Glutamatergic neuron (in vitro differentiated cells): ENCODE results near the gene NUDT1. TPM values are rescaled to one million over a fixed set of nuclear protein-coding genes. Genes with fewer than 3 reads are reported as not detected.
A peak's percentile ranks its signal among the peaks of the same experiment; 100 is the strongest.

Source experiments
- DNase-seq: peaks from one replicate; pipeline ENCODE4 v3.0.0; 2022
- H3K27ac Mint-ChIP-seq: one replicate; pipeline ENCODE4 v1.8.0; 2020; ENCODE audit warnings: mild to moderate bottlenecking, mixed read lengths, inconsistent platforms; ENCODE audit not compliant: unreplicated experiment
- H3K27me3 Mint-ChIP-seq: one replicate; pipeline ENCODE4 v1.8.0; 2020; ENCODE audit warnings: mild to moderate bottlenecking, moderate library complexity, mixed read lengths, inconsistent platforms; ENCODE audit not compliant: unreplicated experiment
- H3K36me3 Mint-ChIP-seq: one replicate; pipeline ENCODE4 v1.8.0; 2020; ENCODE audit warnings: mild to moderate bottlenecking, mixed read lengths, inconsistent platforms; ENCODE audit not compliant: unreplicated experiment
- H3K4me1 Mint-ChIP-seq: one replicate; pipeline ENCODE4 v1.8.0; 2020; ENCODE audit warnings: mild to moderate bottlenecking, low read depth, mixed read lengths, inconsistent platforms; ENCODE audit not compliant: unreplicated experiment
- H3K4me3 Mint-ChIP-seq: one replicate; pipeline ENCODE4 v1.8.0; 2020; ENCODE audit warnings: mild to moderate bottlenecking, mixed read lengths, inconsistent platforms; ENCODE audit not compliant: unreplicated experiment
- H3K9me3 Mint-ChIP-seq: one replicate; pipeline ENCODE4 v1.8.0; 2020; ENCODE audit warnings: mild to moderate bottlenecking, moderate library complexity, mixed read lengths, inconsistent platforms; ENCODE audit not compliant: unreplicated experiment
- total RNA-seq: library from RNA; stranded (reverse); fragmentation: NEBNext Ultra II Directional; extraction: Animal tissue kit (Norgen Biotek cat#: 25700); gene quantifications from one replicate; pipeline ENCODE4 v1.2.1, GENCODE V29; 2021; ENCODE audit not compliant: unreplicated experiment
- TF ChIP-seq, protein P1 (sequence below): fragments of 200-600 bp; sonication (generic); IDR thresholded peaks from one replicate; pipeline ENCODE4 v1.5.0; 2021; ENCODE audit not compliant: partially characterized antibody, unreplicated experiment

The NUDT1 gene
- total RNA-seq, 1 donor from 2014 or later = 19.5 TPM

DNA sequence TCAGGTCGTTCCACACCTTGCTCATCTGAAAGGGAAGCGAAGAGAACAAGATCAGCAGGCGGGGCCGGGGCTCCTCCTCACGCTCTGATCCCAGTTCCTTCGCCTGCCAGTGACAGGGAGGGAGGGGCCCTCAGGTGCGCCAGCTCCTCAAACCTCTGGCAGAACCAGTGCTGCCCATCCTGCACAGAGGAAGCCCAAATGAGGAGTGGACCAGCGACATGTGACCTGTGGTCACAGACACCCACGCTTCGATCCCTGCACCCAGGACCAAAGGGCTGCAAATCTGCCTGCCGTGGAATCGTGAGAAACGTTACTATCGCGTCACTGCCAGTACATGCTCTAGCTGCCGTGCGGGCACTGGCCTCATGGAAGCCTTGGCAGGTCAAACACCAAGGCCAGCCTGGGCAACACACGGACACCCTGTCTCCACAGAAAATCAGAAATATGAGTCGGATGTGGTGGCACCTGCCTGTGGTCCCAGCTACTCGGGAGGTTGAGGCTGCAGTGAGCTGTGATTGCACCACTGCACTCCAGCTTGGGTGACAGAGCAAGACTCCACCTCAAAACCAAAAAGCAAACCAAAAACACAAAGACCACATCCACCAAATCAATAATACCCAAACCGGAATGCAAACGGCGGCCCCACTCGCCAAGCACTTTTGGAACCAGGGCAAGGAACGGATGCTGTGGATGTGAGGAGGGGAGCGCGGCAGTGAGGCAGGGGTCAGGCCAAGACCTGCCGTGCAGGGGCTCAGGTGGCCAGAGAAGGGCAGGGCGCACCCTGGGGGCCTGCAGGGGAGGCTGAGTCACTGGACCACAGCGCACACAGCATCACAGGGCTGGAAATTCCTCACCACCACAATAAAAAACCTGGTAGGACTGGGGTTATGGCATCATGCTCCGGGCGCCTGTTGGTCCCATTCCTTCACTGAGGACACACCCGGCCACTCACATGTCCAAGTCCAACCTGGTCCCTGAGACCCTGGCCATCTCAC, 13.4 kb downstream of the NUDT1 start:
- Mint-ChIP-seq H3K9me3 (peaks cover 3% of the 10 kb centered on the region), H3K4me1 (peaks cover 3% of the 10 kb centered on the region), H3K27me3 (peaks cover 2% of the 10 kb centered on the region), H3K36me3 (no peaks in the 10 kb centered on the region), H3K27ac (no peak overlapping the region), H3K4me3 (no peak overlapping the region)
- DNase-seq = no peak
- TF ChIP-seq, protein P1, sequence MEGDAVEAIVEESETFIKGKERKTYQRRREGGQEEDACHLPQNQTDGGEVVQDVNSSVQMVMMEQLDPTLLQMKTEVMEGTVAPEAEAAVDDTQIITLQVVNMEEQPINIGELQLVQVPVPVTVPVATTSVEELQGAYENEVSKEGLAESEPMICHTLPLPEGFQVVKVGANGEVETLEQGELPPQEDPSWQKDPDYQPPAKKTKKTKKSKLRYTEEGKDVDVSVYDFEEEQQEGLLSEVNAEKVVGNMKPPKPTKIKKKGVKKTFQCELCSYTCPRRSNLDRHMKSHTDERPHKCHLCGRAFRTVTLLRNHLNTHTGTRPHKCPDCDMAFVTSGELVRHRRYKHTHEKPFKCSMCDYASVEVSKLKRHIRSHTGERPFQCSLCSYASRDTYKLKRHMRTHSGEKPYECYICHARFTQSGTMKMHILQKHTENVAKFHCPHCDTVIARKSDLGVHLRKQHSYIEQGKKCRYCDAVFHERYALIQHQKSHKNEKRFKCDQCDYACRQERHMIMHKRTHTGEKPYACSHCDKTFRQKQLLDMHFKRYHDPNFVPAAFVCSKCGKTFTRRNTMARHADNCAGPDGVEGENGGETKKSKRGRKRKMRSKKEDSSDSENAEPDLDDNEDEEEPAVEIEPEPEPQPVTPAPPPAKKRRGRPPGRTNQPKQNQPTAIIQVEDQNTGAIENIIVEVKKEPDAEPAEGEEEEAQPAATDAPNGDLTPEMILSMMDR = no peak

DNA sequence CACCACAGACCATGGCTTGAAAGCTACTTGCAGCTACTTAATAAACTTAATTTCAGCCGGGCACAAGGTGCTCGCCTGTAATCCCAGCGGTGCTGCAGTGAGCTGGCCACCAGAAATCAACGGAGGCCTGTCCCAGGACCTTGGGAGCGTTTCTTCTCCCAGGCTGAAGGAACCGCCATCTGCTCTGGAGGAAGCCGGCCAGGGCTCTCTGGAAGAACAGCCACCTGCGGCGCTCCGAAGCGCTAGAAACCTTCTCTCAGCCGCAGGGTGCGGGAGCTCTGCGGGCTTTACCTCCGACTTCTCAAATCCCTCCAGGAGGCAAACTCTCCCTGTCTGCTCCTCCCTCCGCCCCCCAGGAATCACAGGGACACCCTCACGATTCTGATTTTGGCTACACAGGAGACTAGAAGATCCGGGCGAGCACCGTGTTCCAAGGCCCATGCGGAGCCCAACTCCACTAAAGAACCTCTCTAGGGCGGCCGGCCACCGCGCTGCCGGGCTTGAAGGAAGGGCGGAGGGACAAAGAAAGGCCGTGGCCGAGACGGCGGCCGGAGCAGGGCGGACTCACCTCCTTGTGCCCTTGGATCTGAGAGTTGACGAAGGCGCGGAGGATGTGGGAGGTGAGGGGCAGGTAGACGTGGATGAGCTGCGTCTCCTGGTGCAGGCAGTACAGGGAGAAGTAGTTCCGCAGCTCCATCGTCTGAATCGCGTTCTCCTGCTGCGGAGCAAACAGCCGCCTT, 14.4 kb downstream of the NUDT1 start:
- Mint-ChIP-seq H3K4me3 (no peak overlapping the region), H3K36me3 (no peaks in the 10 kb centered on the region), H3K27ac (no peak overlapping the region), H3K4me1 (peaks cover 3% of the 10 kb centered on the region), H3K9me3 (peaks cover 3% of the 10 kb centered on the region), H3K27me3 (peaks cover 2% of the 10 kb centered on the region)
- TF ChIP-seq, protein P1 = no peak
- DNase-seq = no peak

DNA sequence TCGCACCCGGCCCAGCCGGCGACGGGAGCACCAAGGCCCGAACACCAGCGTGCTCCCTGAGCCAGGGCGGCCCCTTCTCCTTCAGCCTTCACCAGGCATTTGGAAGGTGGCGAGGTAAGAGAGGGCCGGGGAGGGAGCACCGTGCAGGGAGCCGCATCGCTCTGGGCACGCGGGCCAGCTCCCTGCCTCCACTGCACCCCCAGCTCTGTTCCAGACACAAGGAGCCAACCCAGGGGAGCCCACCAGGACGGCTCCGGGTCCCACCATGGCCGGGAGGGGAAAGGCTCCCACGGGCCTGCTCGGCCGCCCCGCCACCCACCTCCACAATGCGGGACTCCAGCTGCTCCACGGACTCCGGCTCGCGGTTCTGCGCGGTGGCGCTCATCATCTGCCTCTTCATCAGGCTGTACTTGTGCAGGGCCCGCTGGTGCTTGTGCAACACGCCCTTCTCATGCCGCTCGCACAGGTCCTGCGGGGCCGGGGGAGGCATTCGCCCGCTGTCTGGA, 15.1 kb downstream of the NUDT1 start:
- H3K27ac Mint-ChIP-seq = no peak overlapping the region
- no peak for DNase-seq
- peaks cover 3% of the 10 kb centered on the region for H3K4me1 Mint-ChIP-seq
- no peak overlapping the region for H3K4me3 Mint-ChIP-seq
- TF ChIP-seq, protein P1 = no peak
- H3K9me3 Mint-ChIP-seq = peaks cover 5% of the 10 kb centered on the region
- H3K27me3 Mint-ChIP-seq = peaks cover 2% of the 10 kb centered on the region
- no peaks in the 10 kb centered on the region for H3K36me3 Mint-ChIP-seq

DNA sequence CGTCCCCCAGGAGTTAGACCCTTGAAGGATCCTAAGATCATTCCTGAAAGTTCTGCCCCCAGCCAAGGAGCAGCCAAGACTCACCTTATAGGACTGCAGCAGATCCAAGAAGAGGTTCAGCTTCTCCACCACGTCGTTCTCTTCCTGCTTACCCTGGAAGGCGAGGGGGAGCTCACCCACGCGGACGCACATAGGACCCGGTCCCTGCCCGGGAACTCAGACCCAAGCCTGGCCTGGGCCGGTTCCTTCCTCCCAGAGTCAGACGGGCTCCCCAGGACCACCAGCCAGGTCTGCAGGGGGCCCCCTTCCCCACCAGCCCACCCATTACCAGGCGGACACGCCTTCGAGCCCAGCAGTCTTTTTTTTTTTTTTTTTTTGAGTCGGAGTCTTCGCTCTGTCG, 15.6 kb downstream of the NUDT1 start:
- Mint-ChIP-seq H3K4me3 (no peak overlapping the region), H3K4me1 (peaks cover 4% of the 10 kb centered on the region), H3K36me3 (no peaks in the 10 kb centered on the region), H3K27me3 (peaks cover 2% of the 10 kb centered on the region), H3K27ac (peak overlapping the region; percentile 17), H3K9me3 (peaks cover 8% of the 10 kb centered on the region)
- TF ChIP-seq, protein P1 = no peak
- DNase-seq = no peak
